ENCODE data around the gene LIN7A. TPM values are rescaled to one million over a fixed set of nuclear protein-coding genes. Genes with fewer than 3 reads are reported as not detected.

Gene LIN7A
- polyA plus RNA-seq, 1 donor from 2014 or later: 31.5 TPM

- Histone ChIP-seq H3K36me3 (ENCODE audit: insufficient read depth, low read length) (no peaks in the 10 kb centered on the region), H3F3A (ENCODE audit: insufficient read depth, low read length, poor library complexity, severe bottlenecking) (peaks cover 3% of the 10 kb centered on the region), H3K4me3 (ENCODE audit: low read length) (peak overlapping the region; percentile 86), H3K9me3 (ENCODE audit: low read length) (no peaks in the 10 kb centered on the region), H2AFZ (ENCODE audit: low read depth, low read length) (peak overlapping the region; percentile 65), H3K9me2 (ENCODE audit: insufficient read depth, low read length) (no peaks in the 10 kb centered on the region), H3K79me2 (replicated peaks; ENCODE audit: insufficient read depth, low read length) (peaks cover 24% of the 10 kb centered on the region), H3K4me2 (ENCODE audit: low read length) (peak overlapping the region; percentile 74), H3K27me3 (ENCODE audit: insufficient read depth, low read depth, low read length) (no peaks in the 10 kb centered on the region), H3K9ac (ENCODE audit: low read length) (peak overlapping the region; percentile 91), H4K20me1 (ENCODE audit: insufficient read depth) (no peaks in the 10 kb centered on the region), H3K27ac (ENCODE audit: low read length) (peak overlapping the region; percentile 79)
- TF ChIP-seq SMC3 (conservative IDR thresholded peaks at IDR 0.05; ENCODE audit: poor library complexity) (no peak), REST (IDR thresholded peaks at IDR 0.05; ENCODE audit: borderline replicate concordance) (no peak), EZH2 (IDR thresholded peaks at IDR 0.05; ENCODE audit: borderline replicate concordance, insufficient read depth, low read length, poor library complexity, severe bottlenecking) (no peak), CTCF (IDR thresholded peaks at IDR 0.05; ENCODE audit: poor library complexity, severe bottlenecking) (no peak), TAF1 (IDR thresholded peaks at IDR 0.05; ENCODE audit: low read depth) (no peak), MXI1 (conservative IDR thresholded peaks at IDR 0.05; ENCODE audit: poor library complexity, severe bottlenecking) (no peak), RAD21 (conservative IDR thresholded peaks at IDR 0.05) (no peak), POLR2AphosphoS5 (IDR thresholded peaks at IDR 0.05) (no peak), EP300 (conservative IDR thresholded peaks at IDR 0.05; ENCODE audit: poor library complexity, severe bottlenecking) (no peak)
Measured at GRCh38 chr12:80936353-80936641, 1.4 kb downstream of the LIN7A start.

GRCh38 chr12:80935111-80935510 lies 2.6 kb downstream of the LIN7A start:
- Histone ChIP-seq H3K4me3 (ENCODE audit: low read length) (peak overlapping the region; percentile 86), H3K27me3 (ENCODE audit: insufficient read depth, low read depth, low read length) (no peaks in the 10 kb centered on the region), H3K27ac (ENCODE audit: low read length) (no peak overlapping the region), H3K9me2 (ENCODE audit: insufficient read depth, low read length) (no peaks in the 10 kb centered on the region), H3K79me2 (replicated peaks; ENCODE audit: insufficient read depth, low read length) (peaks cover 28% of the 10 kb centered on the region), H3F3A (ENCODE audit: insufficient read depth, low read length, poor library complexity, severe bottlenecking) (peaks cover 3% of the 10 kb centered on the region), H3K4me2 (ENCODE audit: low read length) (peak overlapping the region; percentile 74), H3K9me3 (ENCODE audit: low read length) (no peaks in the 10 kb centered on the region), H2AFZ (ENCODE audit: low read depth, low read length) (no peak overlapping the region), H4K20me1 (ENCODE audit: insufficient read depth) (no peaks in the 10 kb centered on the region), H3K36me3 (ENCODE audit: insufficient read depth, low read length) (no peaks in the 10 kb centered on the region), H3K9ac (ENCODE audit: low read length) (no peak overlapping the region)
- no peak for TF ChIP-seq POLR2AphosphoS5 (IDR thresholded peaks at IDR 0.05)
- no peak for TF ChIP-seq CTCF (IDR thresholded peaks at IDR 0.05; ENCODE audit: poor library complexity, severe bottlenecking)
- TF ChIP-seq TAF1 (IDR thresholded peaks at IDR 0.05; ENCODE audit: low read depth): no peak
- no peak for TF ChIP-seq RAD21 (conservative IDR thresholded peaks at IDR 0.05)
- TF ChIP-seq SMC3 (conservative IDR thresholded peaks at IDR 0.05; ENCODE audit: poor library complexity): no peak
- TF ChIP-seq EZH2 (IDR thresholded peaks at IDR 0.05; ENCODE audit: borderline replicate concordance, insufficient read depth, low read length, poor library complexity, severe bottlenecking): no peak
- no peak for TF ChIP-seq MXI1 (conservative IDR thresholded peaks at IDR 0.05; ENCODE audit: poor library complexity, severe bottlenecking)
- TF ChIP-seq REST (IDR thresholded peaks at IDR 0.05; ENCODE audit: borderline replicate concordance): no peak
- no peak for TF ChIP-seq EP300 (conservative IDR thresholded peaks at IDR 0.05; ENCODE audit: poor library complexity, severe bottlenecking)

Measured in neural cell (in vitro differentiated cells).